A549 (cell line): ENCODE results near the gene PLAAT2.
"Not testable (repeated sequence)": the region's sequence is repeated elsewhere in the genome, so short reads cannot be mapped to it uniquely, and the experiment has no call there.

Experiments used
- EP300 ChIP-seq, 2 experiments: fragments of >200 bp; sonication (Bioruptor Twin); formaldehyde crosslinking; IDR thresholded peaks; 2 replicates in 1 of 2; 3 replicates in 1 of 2; pipeline ENCODE4 v1.6.1; 2016 to 2017
- HOXB13 ChIP-seq: fragments of 250-450 bp; sonication (Bioruptor Pico); IDR thresholded peaks from 2 replicates; pipeline ENCODE4 v1.5.0; 2020; ENCODE audit warnings: low read depth, mild to moderate bottlenecking, moderate library complexity
- TF ChIP-seq, protein P1 (sequence below): fragments of >200 bp; sonication (Bioruptor Twin); formaldehyde crosslinking; IDR thresholded peaks from 3 replicates; pipeline ENCODE4 v1.5.1; 2016
- TF ChIP-seq, protein P2 (sequence below): fragments of 450-650 bp; IDR thresholded peaks from 2 replicates; pipeline ENCODE4 v1.6.1; 2014; ENCODE audit warnings: antibody characterized with exemption
- TF ChIP-seq, protein P3 (sequence below): fragments of 200-600 bp; sonication (generic); IDR thresholded peaks from 2 replicates; pipeline ENCODE4 v1.6.1; 2016; ENCODE audit warnings: antibody characterized with exemption, mild to moderate bottlenecking, moderate library complexity

DNA sequence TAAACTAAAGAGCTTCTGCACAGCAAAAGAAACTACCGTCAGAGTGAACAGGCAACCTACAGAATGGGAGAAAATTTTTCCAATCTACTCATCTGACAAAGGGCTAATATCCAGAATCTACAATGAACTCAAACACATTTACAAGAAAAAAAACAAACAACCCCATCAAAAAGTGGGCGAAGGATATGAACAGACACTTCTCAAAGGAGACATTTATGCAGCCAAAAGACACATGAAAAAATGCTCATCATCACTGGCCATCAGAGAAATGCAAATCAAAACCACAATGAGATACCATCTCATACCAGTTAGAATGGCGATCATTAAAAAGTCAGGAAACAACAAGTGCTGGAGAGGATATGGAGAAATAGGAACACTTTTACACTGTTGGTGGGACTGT, 15.7 kb upstream of the PLAAT2 start:
- TF ChIP-seq, protein P1, sequence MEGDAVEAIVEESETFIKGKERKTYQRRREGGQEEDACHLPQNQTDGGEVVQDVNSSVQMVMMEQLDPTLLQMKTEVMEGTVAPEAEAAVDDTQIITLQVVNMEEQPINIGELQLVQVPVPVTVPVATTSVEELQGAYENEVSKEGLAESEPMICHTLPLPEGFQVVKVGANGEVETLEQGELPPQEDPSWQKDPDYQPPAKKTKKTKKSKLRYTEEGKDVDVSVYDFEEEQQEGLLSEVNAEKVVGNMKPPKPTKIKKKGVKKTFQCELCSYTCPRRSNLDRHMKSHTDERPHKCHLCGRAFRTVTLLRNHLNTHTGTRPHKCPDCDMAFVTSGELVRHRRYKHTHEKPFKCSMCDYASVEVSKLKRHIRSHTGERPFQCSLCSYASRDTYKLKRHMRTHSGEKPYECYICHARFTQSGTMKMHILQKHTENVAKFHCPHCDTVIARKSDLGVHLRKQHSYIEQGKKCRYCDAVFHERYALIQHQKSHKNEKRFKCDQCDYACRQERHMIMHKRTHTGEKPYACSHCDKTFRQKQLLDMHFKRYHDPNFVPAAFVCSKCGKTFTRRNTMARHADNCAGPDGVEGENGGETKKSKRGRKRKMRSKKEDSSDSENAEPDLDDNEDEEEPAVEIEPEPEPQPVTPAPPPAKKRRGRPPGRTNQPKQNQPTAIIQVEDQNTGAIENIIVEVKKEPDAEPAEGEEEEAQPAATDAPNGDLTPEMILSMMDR, result not testable (repeated sequence)
- TF ChIP-seq, protein P2, sequence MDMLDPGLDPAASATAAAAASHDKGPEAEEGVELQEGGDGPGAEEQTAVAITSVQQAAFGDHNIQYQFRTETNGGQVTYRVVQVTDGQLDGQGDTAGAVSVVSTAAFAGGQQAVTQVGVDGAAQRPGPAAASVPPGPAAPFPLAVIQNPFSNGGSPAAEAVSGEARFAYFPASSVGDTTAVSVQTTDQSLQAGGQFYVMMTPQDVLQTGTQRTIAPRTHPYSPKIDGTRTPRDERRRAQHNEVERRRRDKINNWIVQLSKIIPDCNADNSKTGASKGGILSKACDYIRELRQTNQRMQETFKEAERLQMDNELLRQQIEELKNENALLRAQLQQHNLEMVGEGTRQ, result not testable (repeated sequence)
- TF ChIP-seq EP300 (IDR thresholded peaks at IDR 0.05); HOXB13 (CRISPR knock-in tag): not testable (repeated sequence)
- TF ChIP-seq, protein P3, sequence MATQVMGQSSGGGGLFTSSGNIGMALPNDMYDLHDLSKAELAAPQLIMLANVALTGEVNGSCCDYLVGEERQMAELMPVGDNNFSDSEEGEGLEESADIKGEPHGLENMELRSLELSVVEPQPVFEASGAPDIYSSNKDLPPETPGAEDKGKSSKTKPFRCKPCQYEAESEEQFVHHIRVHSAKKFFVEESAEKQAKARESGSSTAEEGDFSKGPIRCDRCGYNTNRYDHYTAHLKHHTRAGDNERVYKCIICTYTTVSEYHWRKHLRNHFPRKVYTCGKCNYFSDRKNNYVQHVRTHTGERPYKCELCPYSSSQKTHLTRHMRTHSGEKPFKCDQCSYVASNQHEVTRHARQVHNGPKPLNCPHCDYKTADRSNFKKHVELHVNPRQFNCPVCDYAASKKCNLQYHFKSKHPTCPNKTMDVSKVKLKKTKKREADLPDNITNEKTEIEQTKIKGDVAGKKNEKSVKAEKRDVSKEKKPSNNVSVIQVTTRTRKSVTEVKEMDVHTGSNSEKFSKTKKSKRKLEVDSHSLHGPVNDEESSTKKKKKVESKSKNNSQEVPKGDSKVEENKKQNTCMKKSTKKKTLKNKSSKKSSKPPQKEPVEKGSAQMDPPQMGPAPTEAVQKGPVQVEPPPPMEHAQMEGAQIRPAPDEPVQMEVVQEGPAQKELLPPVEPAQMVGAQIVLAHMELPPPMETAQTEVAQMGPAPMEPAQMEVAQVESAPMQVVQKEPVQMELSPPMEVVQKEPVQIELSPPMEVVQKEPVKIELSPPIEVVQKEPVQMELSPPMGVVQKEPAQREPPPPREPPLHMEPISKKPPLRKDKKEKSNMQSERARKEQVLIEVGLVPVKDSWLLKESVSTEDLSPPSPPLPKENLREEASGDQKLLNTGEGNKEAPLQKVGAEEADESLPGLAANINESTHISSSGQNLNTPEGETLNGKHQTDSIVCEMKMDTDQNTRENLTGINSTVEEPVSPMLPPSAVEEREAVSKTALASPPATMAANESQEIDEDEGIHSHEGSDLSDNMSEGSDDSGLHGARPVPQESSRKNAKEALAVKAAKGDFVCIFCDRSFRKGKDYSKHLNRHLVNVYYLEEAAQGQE, result not testable (repeated sequence)
